ENCODE measurements around the gene KRTAP10-6.
"Not testable (repeated sequence)": the region's sequence is repeated elsewhere in the genome, so short reads cannot be mapped to it uniquely, and the experiment has no call there.

KRTAP10-6 gene

DNA sequence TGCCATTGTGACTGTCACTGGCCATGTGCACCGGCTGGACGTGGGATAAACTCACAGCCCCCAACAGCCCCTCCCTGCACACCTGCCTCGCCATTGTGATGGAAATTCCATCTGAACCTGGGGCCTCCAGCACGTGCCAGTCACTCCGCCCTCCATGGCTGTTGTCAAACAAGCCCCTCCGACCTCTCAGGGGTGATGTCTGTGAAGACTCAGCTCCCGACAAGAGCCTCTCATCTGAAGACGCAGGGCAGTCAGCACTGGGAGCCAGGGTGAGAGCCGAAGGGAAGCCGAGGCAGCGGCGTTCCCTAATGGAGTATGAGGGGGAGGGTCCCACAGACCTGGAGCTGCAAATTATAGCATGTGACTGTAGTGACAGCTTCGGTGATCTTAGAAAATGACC lies 39.6 kb downstream of the KRTAP10-6 start:
- Mint-ChIP-seq H3K4me1 (ENCODE audit: low read depth) (peaks cover 8% of the 10 kb centered on the region), H3K27ac (no peak overlapping the region), H3K27me3 (ENCODE audit: low read depth) (peaks cover 9% of the 10 kb centered on the region)

DNA sequence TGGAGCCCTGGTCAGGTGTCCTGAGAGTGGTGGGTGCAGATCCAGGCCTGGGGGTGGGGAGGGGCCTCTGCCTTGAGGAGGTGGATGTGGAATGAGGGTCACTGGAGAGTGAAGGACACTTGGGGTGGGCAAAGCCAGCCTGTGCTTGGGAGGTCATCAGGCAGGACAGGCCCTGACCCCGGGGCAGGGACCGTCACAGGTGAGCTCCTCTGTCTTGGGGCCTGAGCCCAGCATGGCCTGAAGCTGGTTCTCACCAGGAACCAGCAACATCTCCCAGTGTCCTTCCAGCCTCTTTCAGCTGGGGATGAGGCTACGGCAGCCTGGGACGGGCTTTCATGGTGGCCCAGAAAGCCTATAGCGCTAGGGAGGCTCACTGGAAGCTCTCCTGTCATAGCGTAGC lies 40.2 kb downstream of the KRTAP10-6 start:
- Mint-ChIP-seq H3K4me3 (no peak overlapping the region), H3K27me3 (ENCODE audit: low read depth) (peaks cover 7% of the 10 kb centered on the region), H3K4me1 (ENCODE audit: low read depth) (peaks cover 14% of the 10 kb centered on the region), H3K36me3 (ENCODE audit: low read depth) (peaks cover 11% of the 10 kb centered on the region), H3K9me3 (peaks cover 8% of the 10 kb centered on the region), H3K27ac (no peak overlapping the region)

More for the DNA sequence above, 39.6 kb downstream of the KRTAP10-6 start:
- H3K9me3 Mint-ChIP-seq: peaks cover 3% of the 10 kb centered on the region
- peaks cover 5% of the 10 kb centered on the region for H3K36me3 Mint-ChIP-seq (ENCODE audit: low read depth)
- H3K4me3 Mint-ChIP-seq: no peak overlapping the region

DNA sequence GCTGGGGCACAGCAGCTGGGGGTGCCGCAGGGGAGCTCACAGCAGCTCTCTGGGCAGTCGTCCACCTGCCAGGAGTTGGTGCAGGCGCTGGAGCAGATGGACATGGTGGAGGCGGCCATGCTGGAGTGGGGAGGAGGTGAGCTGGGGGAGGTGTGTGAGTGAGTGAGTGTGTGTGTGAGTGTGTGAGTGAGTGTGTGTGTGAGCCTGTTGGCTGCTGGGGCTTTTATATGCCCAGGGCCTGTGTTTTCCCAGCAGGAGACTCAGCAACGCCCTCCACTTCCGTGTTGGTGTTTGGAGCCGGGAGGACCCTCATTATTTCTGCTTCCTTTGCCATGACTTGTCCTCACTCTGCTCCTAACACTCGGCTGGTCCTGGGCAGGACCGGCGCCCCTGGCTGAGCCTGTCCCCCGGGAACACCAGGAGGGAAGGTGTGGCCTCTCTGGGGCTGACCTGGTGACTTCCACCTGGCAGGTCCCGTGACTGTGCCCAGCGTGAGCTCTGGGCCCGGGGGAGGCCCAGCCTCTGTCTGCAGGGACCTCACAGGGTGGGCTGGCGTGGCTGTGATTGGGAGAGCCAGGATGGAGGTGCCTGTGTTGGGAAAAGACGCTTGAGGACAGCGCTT lies 40.9 kb downstream of the KRTAP10-6 start, which contains the start of gene KRTAP10-2:
TSS of gene KRTAP10-2 (minus strand) at position 166 of the 622 bp plus-strand sequence. CDS start at position 119, 47 bp downstream.
- Mint-ChIP-seq H3K27me3 (ENCODE audit: low read depth) (peaks cover 7% of the 10 kb centered on the region), H3K4me1 (ENCODE audit: low read depth) (peaks cover 17% of the 10 kb centered on the region), H3K4me3 (no peak within 1 kb of the TSS), H3K27ac (no peak within 1 kb of the TSS), H3K36me3 (ENCODE audit: low read depth) (peaks cover 17% of the 10 kb centered on the region), H3K9me3 (peaks cover 15% of the 10 kb centered on the region)

DNA sequence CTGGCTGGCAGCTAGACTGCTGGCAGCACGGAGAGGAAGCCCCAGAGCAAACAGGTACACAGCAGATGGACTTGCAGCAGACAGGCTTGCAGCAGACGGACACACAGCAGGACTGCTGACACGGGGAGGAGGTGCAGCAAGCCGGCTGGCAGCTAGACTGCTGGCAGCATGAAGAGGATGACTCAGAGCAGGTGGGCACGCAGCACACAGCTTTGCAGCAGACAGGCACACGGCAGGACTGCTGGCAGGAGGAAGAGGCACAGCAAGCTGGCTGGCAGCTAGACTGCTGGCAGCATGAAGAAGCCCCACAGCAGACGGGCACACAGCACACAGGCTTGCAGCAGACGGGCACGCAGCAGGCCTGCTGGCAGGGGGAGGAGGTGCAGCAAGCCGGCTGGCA lies 41.5 kb downstream of the KRTAP10-6 start:
- Mint-ChIP-seq H3K4me1 (ENCODE audit: low read depth) (peaks cover 17% of the 10 kb centered on the region), H3K9me3 (peaks cover 16% of the 10 kb centered on the region), H3K36me3 (ENCODE audit: low read depth) (peaks cover 17% of the 10 kb centered on the region), H3K4me3 (no peak overlapping the region), H3K27ac (no peak overlapping the region), H3K27me3 (ENCODE audit: low read depth) (peaks cover 7% of the 10 kb centered on the region)

DNA sequence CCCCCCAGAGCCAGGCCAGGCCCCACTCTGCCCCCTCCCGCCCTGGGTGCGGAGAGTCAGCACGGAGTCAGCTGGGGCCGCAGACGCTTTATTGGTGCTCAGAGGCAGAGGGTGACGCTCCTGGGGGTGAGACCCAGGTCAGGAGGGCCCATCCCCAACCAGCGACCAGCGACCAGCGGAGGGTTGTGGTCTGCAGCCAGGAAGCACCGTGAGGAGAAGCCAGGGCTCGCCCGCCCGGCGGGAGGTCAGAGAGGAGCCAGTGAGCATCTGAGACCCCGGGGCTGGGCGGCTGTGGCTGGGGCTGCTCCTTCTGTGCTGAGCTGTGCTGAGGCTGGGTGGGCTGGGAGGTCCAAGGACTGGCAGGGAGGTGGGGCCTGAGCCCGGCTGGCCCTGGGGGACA lies 42.0 kb downstream of the KRTAP10-6 start:
- H3K27ac Mint-ChIP-seq; H3K27me3 Mint-ChIP-seq (ENCODE audit: low read depth); H3K4me3 Mint-ChIP-seq: not testable (repeated sequence)
- peaks cover 22% of the 10 kb centered on the region for H3K9me3 Mint-ChIP-seq
- peaks cover 17% of the 10 kb centered on the region for H3K4me1 Mint-ChIP-seq (ENCODE audit: low read depth)
- H3K36me3 Mint-ChIP-seq (ENCODE audit: low read depth): peaks cover 18% of the 10 kb centered on the region

DNA sequence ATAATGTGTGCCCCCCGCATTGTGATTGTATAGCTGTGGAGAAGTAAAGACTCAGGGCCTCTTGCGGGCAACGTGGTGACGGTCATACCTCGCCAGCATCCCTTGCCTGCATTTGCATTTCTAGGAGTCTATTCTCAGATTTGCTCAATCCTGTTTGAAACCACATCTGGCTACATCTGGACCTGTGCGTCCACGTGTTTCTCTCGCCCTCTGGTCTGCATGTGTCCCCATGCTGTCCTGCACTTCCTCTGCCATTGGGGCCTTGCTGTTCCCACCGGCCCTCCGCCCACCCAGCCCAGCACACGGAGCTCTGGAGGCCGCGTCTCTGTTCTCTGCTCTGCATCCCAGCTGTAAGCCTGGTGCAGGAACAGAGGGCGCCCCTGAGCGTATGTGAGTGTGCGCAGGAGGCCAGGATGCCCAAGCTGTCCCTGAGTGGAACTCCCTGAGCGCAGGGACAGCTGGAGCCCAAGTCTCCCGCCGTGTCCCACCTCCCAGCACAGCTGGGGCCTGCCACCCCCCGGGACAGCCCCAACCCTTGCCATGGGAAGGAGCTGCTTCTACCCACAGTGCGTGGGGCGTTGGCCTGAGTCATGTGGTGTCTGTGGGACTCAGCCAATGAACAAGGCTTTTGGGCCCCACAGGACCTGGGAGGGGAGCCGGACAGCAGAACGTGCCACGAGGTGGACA lies 42.6 kb downstream of the KRTAP10-6 start:
- H3K9me3 Mint-ChIP-seq: peaks cover 22% of the 10 kb centered on the region
- H3K36me3 Mint-ChIP-seq (ENCODE audit: low read depth): peaks cover 18% of the 10 kb centered on the region
- peaks cover 17% of the 10 kb centered on the region for H3K4me1 Mint-ChIP-seq (ENCODE audit: low read depth)
- H3K27ac Mint-ChIP-seq: no peak overlapping the region
- H3K4me3 Mint-ChIP-seq: no peak overlapping the region
- peaks cover 3% of the 10 kb centered on the region for H3K27me3 Mint-ChIP-seq (ENCODE audit: low read depth)

DNA sequence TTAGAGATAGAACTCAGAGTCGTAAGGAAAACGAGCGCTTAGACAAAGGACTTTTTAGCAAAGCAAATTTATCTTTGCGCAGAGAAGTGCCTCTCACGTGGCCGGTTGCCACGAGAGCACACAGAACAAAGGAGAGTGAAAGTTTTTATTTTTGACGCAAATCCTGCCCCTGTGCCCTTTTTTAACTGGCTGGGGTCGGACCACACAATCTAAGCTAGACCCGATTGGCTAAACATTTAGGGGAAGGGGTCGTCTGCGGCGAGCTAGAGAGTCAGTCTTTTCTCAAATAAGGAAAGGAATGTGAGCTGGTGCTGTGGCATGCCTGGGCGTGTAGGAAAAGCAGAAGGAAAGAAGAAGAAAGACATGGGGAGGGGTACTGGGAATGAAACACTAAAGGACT lies 43.4 kb downstream of the KRTAP10-6 start:
- peaks cover 22% of the 10 kb centered on the region for H3K9me3 Mint-ChIP-seq
- H3K36me3 Mint-ChIP-seq (ENCODE audit: low read depth): peaks cover 18% of the 10 kb centered on the region
- H3K27ac Mint-ChIP-seq: no peak overlapping the region
- no peak overlapping the region for H3K4me3 Mint-ChIP-seq
- H3K27me3 Mint-ChIP-seq (ENCODE audit: low read depth): peaks cover 3% of the 10 kb centered on the region
- peaks cover 17% of the 10 kb centered on the region for H3K4me1 Mint-ChIP-seq (ENCODE audit: low read depth)

DNA sequence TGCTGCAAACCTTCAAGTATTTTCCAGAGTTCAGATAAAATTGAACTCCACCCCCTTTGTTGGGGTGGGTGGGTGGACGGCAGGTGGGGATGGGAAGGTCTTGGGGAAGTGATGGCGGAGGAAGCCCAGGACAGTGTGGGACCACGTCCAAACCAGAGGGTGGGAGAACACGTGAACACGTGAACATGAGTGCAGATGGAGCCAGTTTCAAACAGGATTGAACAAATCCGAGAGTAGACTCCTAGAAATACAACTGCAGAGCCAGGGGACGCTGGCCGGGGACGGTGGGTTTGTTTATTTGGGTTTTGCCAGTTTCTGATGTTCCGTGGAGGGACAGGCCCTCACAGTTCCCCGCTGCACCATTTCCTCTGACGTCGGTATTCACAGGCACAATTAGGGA lies 43.9 kb downstream of the KRTAP10-6 start:
- peaks cover 3% of the 10 kb centered on the region for H3K27me3 Mint-ChIP-seq (ENCODE audit: low read depth)
- peaks cover 22% of the 10 kb centered on the region for H3K9me3 Mint-ChIP-seq
- peaks cover 18% of the 10 kb centered on the region for H3K36me3 Mint-ChIP-seq (ENCODE audit: low read depth)
- peaks cover 17% of the 10 kb centered on the region for H3K4me1 Mint-ChIP-seq (ENCODE audit: low read depth)
- H3K27ac Mint-ChIP-seq: no peak overlapping the region
- no peak overlapping the region for H3K4me3 Mint-ChIP-seq

DNA sequence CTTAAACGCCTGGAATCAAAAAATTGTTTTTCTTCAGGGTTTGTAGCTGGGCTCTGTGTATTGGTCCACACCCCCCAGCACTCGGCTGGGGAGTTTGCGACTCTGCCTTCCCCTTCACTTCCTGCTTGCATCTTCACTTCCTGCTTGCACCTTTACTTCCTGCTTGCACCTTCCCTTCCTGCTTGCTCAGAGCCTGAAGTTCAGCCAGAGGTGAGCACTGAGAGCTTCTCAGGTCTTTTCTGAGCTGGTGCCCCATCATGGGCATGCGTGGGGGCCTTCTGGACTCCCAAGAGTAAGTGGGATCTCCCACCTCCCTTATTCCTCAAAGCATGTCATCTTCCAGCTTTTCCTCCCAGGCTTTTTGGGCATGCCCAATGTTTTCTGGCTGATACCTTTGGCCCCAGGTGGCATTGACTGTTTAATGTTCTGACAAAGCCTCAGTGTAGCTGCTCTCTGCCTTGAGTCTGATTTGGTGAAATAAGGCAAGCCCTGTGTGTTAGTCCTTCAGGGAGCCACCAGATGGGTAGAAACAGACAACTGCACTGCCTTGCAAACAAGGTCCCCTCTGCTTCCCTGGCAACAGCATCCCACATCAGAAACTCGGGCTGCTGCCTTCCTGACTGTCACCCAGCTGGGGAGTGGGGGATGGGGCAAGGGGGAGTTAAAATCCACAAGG lies 44.5 kb downstream of the KRTAP10-6 start:
- peaks cover 18% of the 10 kb centered on the region for H3K36me3 Mint-ChIP-seq (ENCODE audit: low read depth)
- H3K27me3 Mint-ChIP-seq (ENCODE audit: low read depth): peaks cover 3% of the 10 kb centered on the region
- H3K4me3 Mint-ChIP-seq: peak overlapping the region; percentile 2

DNA sequence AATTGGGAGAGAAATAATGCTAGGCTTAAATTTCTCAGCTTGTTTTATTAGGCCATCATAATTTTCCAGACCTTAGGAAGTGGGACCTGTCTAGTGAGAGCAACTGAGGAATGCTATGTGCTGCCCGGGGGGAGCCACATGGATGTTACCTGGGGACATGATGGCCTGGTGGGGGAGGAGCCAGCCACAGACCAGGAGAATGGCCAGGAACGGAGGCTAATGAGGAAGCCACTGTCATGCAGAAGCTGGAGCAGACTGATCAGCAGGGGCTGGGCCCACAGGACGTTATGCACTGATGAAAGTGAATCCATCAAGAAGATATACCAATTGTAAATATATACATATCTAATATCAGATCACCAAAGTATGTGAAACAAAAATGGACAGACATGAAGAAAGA lies 47.7 kb downstream of the KRTAP10-6 start:
- Mint-ChIP-seq H3K27ac (no peak overlapping the region), H3K4me3 (no peak overlapping the region), H3K9me3 (peaks cover 22% of the 10 kb centered on the region), H3K4me1 (ENCODE audit: low read depth) (peaks cover 17% of the 10 kb centered on the region), H3K36me3 (ENCODE audit: low read depth) (peaks cover 18% of the 10 kb centered on the region), H3K27me3 (ENCODE audit: low read depth) (peaks cover 9% of the 10 kb centered on the region)

More for the DNA sequence above, 44.5 kb downstream of the KRTAP10-6 start:
- peak overlapping the region; percentile 58 for H3K27ac Mint-ChIP-seq
- H3K4me1 Mint-ChIP-seq (ENCODE audit: low read depth): peaks cover 17% of the 10 kb centered on the region
- H3K9me3 Mint-ChIP-seq: peaks cover 22% of the 10 kb centered on the region

DNA sequence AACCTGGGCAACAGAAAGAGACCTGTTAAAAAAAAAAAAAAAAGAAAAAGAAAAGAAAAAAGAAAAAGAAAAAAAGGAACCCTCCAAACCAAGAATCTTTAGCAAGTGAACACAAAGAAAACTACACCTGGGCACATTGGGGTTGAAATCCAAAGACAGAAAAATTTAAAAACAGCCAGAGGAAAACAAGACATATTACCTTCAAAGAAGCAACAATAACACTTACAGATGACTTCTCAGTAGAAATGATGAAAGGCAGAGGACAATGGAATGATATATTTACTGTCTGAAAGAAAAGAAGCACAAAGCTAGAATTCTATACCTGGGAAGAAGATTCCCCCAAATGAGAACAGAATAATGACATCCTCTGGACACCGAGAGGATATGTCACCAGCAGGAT lies 49.6 kb downstream of the KRTAP10-6 start:
- H3K27me3 Mint-ChIP-seq (ENCODE audit: low read depth): peaks cover 6% of the 10 kb centered on the region
- peaks cover 9% of the 10 kb centered on the region for H3K4me1 Mint-ChIP-seq (ENCODE audit: low read depth)
- peaks cover 13% of the 10 kb centered on the region for H3K36me3 Mint-ChIP-seq (ENCODE audit: low read depth)
- peaks cover 20% of the 10 kb centered on the region for H3K9me3 Mint-ChIP-seq
- H3K4me3 Mint-ChIP-seq: no peak overlapping the region
- H3K27ac Mint-ChIP-seq: no peak overlapping the region
